Immature natural killer cell (primary cell): ENCODE results near the gene OXCT1. TPM values are rescaled to one million over a fixed set of nuclear protein-coding genes. Genes with fewer than 3 reads are reported as not detected.
"Not testable (repeated sequence)": the region's sequence is repeated elsewhere in the genome, so short reads cannot be mapped to it uniquely, and the experiment has no call there.

Experiments
- DNase-seq, 3 donors: peaks; one replicate each; pipeline ENCODE4 v3.0.0; 2022; ENCODE audit warnings: mixed read lengths in 1 of 3
- H3K27ac Mint-ChIP-seq, 6 donors: one replicate each; pipeline ENCODE4 v1.8.0; 2020; ENCODE audit warnings: mixed read lengths in 6 of 6, mild to moderate bottlenecking in 5 of 6, inconsistent platforms in 4 of 6, moderate library complexity in 3 of 6
- H3K27me3 Mint-ChIP-seq, 3 donors: one replicate each; pipeline ENCODE4 v1.8.0; 2020 to 2021; ENCODE audit warnings: low read depth in 3 of 3, mild to moderate bottlenecking in 3 of 3, mixed read lengths in 3 of 3, moderate library complexity in 3 of 3, inconsistent platforms in 1 of 3
- H3K36me3 Mint-ChIP-seq, 3 donors: one replicate each; pipeline ENCODE4 v1.8.0; 2020; ENCODE audit warnings: mixed read lengths in 3 of 3, inconsistent platforms in 2 of 3, mild to moderate bottlenecking in 2 of 3
- H3K4me1 Mint-ChIP-seq, 2 donors: one replicate each; pipeline ENCODE4 v1.8.0; 2020; ENCODE audit warnings: inconsistent platforms in 2 of 2, mild to moderate bottlenecking in 2 of 2, mixed read lengths in 2 of 2, moderate library complexity in 1 of 2
- H3K4me3 Mint-ChIP-seq, 5 donors: one replicate each; pipeline ENCODE4 v1.8.0; 2020; ENCODE audit warnings: mild to moderate bottlenecking in 5 of 5, mixed read lengths in 5 of 5, inconsistent platforms in 3 of 5, moderate library complexity in 3 of 5
- H3K9me3 Mint-ChIP-seq, 6 donors: one replicate each; pipeline ENCODE4 v1.8.0; 2020; ENCODE audit warnings: mild to moderate bottlenecking in 6 of 6, mixed read lengths in 6 of 6, inconsistent platforms in 4 of 6, moderate library complexity in 3 of 6
- polyA plus RNA-seq, 3 donors: library from polyadenylated mRNA; unstranded; fragments of 300-500 nt; fragmentation: Illumina TruSeq; gene quantifications; one replicate each; pipeline ENCODE4 v1.2.3, GENCODE V29; 2021

OXCT1 gene
- polyA plus RNA-seq, 3 donors from 2014 or later: 16.6 to 25.3 (median 17.5) TPM

DNA sequence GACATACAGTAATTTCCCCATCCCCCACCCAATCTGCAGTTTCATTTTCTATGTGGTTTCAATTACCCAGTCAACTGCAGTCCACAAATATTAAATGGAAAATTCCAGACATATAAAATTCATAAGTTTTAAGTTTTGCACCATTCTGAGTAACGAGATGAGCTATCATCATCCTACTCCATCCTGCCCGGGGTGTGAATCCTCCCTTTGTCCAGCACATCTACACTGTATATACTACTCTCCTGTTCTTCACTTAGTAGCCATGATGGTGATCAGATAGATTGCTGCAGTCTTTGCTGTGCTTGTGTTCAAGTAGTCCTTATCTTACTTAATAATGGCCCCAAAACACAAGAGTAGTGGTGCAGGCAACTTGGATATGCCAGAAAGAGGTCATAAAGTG lies 11.3 kb downstream of the OXCT1 start:
- H3K36me3 Mint-ChIP-seq: peaks cover 0 to 14% (median 7%) of the 10 kb centered on the region in 3 donors
- H3K27ac Mint-ChIP-seq: peak overlapping the region in 5 of 6 donors; percentile 0 to 45 (median 19)
- H3K9me3 Mint-ChIP-seq: no peaks in the 10 kb centered on the region
- H3K4me3 Mint-ChIP-seq: no peak overlapping the region
- DNase-seq: no peak
- H3K27me3 Mint-ChIP-seq: peaks cover 0 to 2% (median 0%) of the 10 kb centered on the region in 3 donors
- peaks cover 2 to 5% of the 10 kb centered on the region in 2 donors for H3K4me1 Mint-ChIP-seq

DNA sequence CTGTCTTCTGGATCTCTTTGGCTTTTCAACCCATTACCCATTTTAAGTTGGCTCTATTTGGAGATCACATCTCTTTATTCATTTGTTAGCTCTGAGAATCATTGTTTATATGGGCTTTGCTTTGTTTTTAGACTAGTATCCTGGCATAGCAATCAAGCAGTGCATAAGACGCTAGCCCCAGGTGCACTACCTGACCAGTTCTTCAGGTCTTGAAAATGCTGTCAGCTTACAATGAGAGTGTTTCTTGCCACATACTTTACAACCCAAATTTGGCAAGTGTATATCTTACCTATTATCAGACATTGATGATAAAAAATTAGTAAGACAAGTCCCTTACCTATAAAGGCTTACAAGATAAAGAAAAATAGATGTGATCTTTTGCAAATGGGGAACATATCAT lies 12.2 kb downstream of the OXCT1 start:
- DNase-seq: no peak
- Mint-ChIP-seq H3K36me3 (peaks cover 0 to 20% (median 8%) of the 10 kb centered on the region in 3 donors), H3K9me3 (no peaks in the 10 kb centered on the region), H3K4me1 (peaks cover 2 to 5% of the 10 kb centered on the region in 2 donors), H3K27ac (peak overlapping the region in 3 of 6 donors; percentile 18 to 46 (median 20)), H3K4me3 (no peak overlapping the region), H3K27me3 (peaks cover 0 to 3% (median 0%) of the 10 kb centered on the region in 3 donors)

DNA sequence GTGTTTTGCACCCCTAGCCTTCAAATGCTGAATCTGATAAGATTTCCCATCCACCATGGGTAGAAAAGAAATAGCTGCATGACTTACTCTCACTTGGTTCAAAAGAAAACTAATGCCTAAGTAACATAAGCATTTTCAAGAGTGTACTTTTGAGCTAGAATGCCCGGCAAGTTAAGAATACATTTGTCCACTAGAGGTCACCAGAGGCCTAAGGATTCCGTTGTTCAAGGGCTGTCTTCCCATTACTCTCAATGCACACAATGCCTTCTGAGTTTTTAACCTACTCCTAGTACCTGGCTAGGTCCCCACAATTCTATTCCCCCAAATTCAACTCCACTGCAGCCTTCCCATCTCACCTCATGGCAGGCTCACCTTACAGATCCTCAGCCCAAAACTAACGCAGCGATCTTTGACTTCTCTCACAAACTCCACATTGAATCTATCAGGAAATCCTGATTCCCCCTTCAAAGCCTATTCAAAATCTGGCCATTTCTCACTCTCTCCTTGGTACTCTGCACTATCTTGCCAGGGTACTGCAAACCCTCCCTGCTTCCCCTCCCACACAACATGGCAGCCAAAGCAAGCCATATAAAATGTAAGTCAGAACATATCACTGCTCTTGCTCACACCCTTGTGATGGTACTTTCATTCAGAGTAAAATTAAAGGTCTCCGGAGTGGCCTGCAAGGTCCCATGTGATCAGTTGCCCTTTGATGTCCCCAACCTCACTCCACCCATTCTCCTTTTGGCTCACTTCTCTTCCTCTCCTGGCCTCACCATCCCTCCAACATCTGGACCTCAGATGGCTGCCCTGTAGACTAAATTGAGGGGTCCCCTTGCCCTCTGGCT lies 13.4 kb downstream of the OXCT1 start:
- Mint-ChIP-seq H3K27me3 (peaks cover 0 to 3% (median 0%) of the 10 kb centered on the region in 3 donors), H3K4me1 (peaks cover 2 to 5% of the 10 kb centered on the region in 2 donors), H3K36me3 (peaks cover under 1 to 27% (median 8%) of the 10 kb centered on the region in 3 donors), H3K4me3 (no peak overlapping the region), H3K27ac (no peak overlapping the region), H3K9me3 (no peaks in the 10 kb centered on the region)
- DNase-seq: peak; percentile 56 to 67 (median 62)

DNA sequence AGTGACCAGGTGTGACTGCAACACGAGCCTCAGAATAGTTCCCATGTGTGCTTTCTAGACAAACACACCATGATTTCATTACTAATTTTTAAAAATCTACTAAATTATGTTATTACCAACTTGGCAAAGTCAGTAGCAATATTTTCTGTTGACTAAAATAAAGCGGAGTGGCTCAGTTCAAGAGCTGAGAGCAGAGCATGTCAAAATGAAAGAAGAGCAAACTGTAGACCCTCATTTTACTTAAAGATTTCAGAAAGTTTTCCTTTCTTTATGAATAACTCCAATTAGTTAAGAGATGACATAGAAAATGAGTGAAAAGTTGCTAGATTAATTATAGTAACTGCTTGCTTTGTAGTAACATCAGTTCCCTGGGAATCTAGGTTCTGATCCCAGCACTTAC lies 17.9 kb downstream of the OXCT1 start:
- H3K27me3 Mint-ChIP-seq: peaks cover 0 to 3% (median 2%) of the 10 kb centered on the region in 3 donors
- peaks cover 20 to 45% (median 29%) of the 10 kb centered on the region in 3 donors for H3K36me3 Mint-ChIP-seq
- H3K4me3 Mint-ChIP-seq: no peak overlapping the region
- DNase-seq: no peak
- no peaks in the 10 kb centered on the region for H3K4me1 Mint-ChIP-seq
- H3K9me3 Mint-ChIP-seq: no peaks in the 10 kb centered on the region
- no peak overlapping the region for H3K27ac Mint-ChIP-seq

- peak overlapping the region in 1 of 6 donors; percentile 2 for H3K27ac Mint-ChIP-seq
- H3K4me3 Mint-ChIP-seq: no peak overlapping the region
- peaks cover 0 to 3% (median 2%) of the 10 kb centered on the region in 3 donors for H3K27me3 Mint-ChIP-seq
- H3K36me3 Mint-ChIP-seq: peaks cover 20 to 49% (median 29%) of the 10 kb centered on the region in 3 donors
- DNase-seq: no peak
- no peaks in the 10 kb centered on the region for H3K9me3 Mint-ChIP-seq
- no peaks in the 10 kb centered on the region for H3K4me1 Mint-ChIP-seq
These were observed 19.1 kb downstream of the OXCT1 start for GRCh38 chr5:41851116-41851515.

DNA sequence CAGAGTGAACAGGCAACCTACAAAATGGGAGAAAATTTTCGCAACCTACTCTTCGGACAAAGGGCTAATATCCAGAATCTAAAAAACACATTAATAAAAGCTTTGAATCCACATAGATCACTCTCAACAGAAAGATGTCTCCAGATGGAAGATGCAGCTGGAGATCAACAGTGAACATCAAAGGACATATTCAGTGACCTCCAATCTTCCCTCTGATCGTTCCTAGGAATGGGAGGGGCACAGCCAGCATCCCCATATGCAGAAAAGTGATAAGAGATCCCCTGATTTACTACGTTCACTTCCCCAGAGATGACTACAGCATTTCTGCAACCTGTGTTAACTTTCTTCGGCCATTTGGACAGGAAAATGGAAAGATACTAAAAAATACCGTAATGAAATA lies 21.2 kb downstream of the OXCT1 start:
- no peak for DNase-seq
- Mint-ChIP-seq H3K36me3 (peaks cover 20 to 47% (median 27%) of the 10 kb centered on the region in 3 donors), H3K27me3 (peaks cover 0 to 3% (median 2%) of the 10 kb centered on the region in 3 donors), H3K9me3 (no peaks in the 10 kb centered on the region), H3K4me1 (no peaks in the 10 kb centered on the region), H3K4me3 (no peak overlapping the region), H3K27ac (no peak overlapping the region)

DNA sequence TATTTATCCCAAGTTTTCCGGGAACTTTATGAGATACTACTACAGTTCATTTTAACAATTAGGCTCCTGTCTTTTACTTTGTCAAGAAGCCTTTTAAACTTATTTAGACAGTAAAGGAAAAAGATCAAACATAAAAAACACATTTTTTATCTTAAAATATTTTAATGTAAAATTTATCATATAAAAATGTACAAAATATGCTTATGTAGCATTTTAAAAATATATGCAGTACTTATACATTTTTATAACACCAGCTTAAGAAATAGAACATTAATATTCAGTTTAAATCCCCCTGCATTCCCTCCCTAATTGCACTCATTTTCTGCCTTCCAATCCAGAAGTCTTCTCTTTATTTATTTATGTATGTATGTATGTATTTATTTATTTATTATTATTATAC lies 24.5 kb downstream of the OXCT1 start:
- H3K36me3 Mint-ChIP-seq: peaks cover 15 to 22% (median 16%) of the 10 kb centered on the region in 3 donors

DNA sequence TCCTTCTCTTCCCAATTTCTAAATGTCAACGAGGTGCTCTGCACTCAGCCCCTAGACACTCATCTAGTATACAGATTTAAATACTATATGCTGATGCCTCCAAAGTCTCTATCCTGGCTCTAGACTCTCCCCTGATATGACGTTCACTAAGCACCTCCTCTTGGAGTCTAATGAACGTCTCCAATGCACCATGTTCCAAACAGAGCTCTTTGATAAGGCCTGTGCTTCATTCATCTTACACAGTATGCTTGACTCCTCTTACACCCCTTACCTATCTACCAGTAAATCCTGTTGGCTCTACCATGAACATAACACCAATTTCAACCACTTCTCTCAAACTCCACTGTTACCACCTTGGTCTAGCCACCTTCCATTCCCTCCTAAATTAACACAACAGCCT lies 25.7 kb downstream of the OXCT1 start:
- no peaks in the 10 kb centered on the region for H3K9me3 Mint-ChIP-seq
- no peak for DNase-seq
- no peaks in the 10 kb centered on the region for H3K27me3 Mint-ChIP-seq
- H3K27ac Mint-ChIP-seq: no peak overlapping the region
- H3K4me3 Mint-ChIP-seq: no peak overlapping the region
- peaks cover 7 to 19% (median 7%) of the 10 kb centered on the region in 3 donors for H3K36me3 Mint-ChIP-seq
- no peaks in the 10 kb centered on the region for H3K4me1 Mint-ChIP-seq

More for the DNA sequence above, 24.5 kb downstream of the OXCT1 start:
- H3K9me3 Mint-ChIP-seq, H3K27ac Mint-ChIP-seq, DNase-seq, H3K4me3 Mint-ChIP-seq, H3K4me1 Mint-ChIP-seq, H3K27me3 Mint-ChIP-seq: not testable (repeated sequence)

DNA sequence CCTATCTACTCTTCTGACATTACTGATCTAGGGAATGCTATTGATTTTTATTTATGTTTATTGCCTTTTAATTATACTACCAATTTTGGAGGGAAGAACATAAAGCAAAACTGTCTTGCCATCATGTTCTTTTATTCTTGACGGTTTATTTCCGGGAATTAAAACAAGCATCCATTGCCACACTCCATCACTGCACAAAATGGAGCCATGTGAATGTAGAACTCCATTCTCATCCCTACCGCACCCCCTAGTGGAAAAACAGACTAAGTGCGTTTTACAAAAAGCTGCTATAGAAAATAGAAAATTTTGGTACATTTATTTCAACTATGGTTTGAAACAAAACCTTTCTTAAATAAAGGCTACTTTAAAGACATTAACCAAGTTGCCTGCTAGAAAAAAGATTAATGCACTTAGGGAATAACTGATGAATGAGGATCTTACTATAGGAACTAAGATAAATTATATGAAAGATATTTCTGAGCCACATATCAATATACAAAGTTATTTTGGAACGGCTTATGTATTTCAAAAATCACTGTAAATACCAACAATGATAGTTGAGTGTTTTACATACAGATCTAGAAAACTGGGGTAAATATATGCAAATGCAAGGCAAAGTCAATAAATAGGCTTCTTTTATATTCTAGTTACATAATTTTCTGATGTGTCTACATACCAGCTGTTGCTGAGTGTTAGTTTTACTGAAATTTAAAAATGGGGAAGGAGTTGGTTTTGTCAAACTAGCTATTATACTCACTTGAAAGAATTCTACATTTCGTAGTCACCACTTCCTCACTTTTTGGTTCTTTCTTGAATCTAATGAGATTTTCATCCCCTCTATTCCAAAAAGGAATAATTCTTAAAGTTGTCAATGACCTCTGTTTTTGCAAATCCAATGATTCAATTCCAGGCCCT lies 26.5 kb downstream of the OXCT1 start:
- Mint-ChIP-seq H3K4me1 (no peaks in the 10 kb centered on the region), H3K27me3 (no peaks in the 10 kb centered on the region), H3K4me3 (no peak overlapping the region), H3K9me3 (no peaks in the 10 kb centered on the region), H3K36me3 (peaks cover 0 to 11% (median 0%) of the 10 kb centered on the region in 3 donors), H3K27ac (no peak overlapping the region)
- DNase-seq: peak; percentile 17 to 41 (median 27)

GRCh38 chr5:41842777-41843176 lies 27.4 kb downstream of the OXCT1 start:
- Mint-ChIP-seq H3K36me3 (peaks cover 0 to 16% (median 0%) of the 10 kb centered on the region in 3 donors), H3K27ac (no peak overlapping the region), H3K9me3 (no peaks in the 10 kb centered on the region), H3K4me3 (no peak overlapping the region), H3K4me1 (no peaks in the 10 kb centered on the region), H3K27me3 (no peaks in the 10 kb centered on the region)
- DNase-seq: no peak

DNA sequence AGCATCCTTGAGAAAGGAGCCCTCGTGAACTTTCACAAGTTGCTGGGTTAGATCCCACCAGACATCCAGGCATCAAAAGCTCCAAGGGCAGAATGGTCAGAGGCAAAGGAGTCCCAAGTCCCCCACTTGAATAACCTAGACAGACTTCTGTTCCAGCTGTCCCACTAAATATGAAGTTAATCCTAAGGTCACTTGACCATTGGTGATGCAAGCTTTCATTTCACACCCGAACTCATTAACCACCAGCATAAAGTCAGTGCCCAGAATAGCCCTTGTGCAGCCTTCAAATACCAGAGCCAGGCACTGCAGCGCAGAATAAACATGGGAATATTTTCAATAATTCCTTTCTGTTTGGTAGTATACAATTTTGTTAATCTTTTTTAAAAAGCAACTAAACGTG lies 28.9 kb downstream of the OXCT1 start:
- H3K36me3 Mint-ChIP-seq: peaks cover 0 to 13% (median 0%) of the 10 kb centered on the region in 3 donors
- H3K27me3 Mint-ChIP-seq: no peaks in the 10 kb centered on the region
- H3K9me3 Mint-ChIP-seq: no peaks in the 10 kb centered on the region
- H3K4me1 Mint-ChIP-seq: no peaks in the 10 kb centered on the region
- no peak overlapping the region for H3K27ac Mint-ChIP-seq
- DNase-seq: no peak
- H3K4me3 Mint-ChIP-seq: no peak overlapping the region

GRCh38 chr5:41840251-41840650 lies 30.0 kb downstream of the OXCT1 start:
- H3K27me3 Mint-ChIP-seq: no peaks in the 10 kb centered on the region
- peaks cover 0 to 13% (median 0%) of the 10 kb centered on the region in 3 donors for H3K36me3 Mint-ChIP-seq
- DNase-seq: no peak
- H3K4me3 Mint-ChIP-seq: no peak overlapping the region
- no peaks in the 10 kb centered on the region for H3K4me1 Mint-ChIP-seq
- H3K9me3 Mint-ChIP-seq: no peaks in the 10 kb centered on the region
- H3K27ac Mint-ChIP-seq: no peak overlapping the region

DNA sequence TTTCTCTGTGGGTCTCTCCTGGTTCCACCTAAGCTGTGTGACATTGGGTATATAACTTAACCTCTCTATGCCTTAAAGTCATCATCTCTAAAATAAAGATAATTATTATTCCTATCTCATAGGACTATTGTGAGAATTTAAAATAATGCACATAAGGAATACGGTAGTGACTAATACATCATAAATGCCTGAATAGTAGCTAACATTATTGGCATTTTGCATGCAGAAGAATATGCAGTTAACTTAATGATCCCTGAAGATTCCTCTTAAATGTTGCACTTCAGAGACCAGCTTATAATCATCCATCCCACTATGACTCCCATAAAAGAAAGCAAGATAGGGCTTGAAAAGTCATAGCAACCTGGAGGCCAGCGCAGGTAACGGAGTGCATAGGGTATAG lies 32.4 kb downstream of the OXCT1 start:
- no peak for DNase-seq
- H3K4me3 Mint-ChIP-seq: no peak overlapping the region
- no peaks in the 10 kb centered on the region for H3K9me3 Mint-ChIP-seq
- H3K27ac Mint-ChIP-seq: no peak overlapping the region
- H3K4me1 Mint-ChIP-seq: no peaks in the 10 kb centered on the region
- H3K27me3 Mint-ChIP-seq: no peaks in the 10 kb centered on the region
- peaks cover 8 to 27% (median 17%) of the 10 kb centered on the region in 3 donors for H3K36me3 Mint-ChIP-seq

DNA sequence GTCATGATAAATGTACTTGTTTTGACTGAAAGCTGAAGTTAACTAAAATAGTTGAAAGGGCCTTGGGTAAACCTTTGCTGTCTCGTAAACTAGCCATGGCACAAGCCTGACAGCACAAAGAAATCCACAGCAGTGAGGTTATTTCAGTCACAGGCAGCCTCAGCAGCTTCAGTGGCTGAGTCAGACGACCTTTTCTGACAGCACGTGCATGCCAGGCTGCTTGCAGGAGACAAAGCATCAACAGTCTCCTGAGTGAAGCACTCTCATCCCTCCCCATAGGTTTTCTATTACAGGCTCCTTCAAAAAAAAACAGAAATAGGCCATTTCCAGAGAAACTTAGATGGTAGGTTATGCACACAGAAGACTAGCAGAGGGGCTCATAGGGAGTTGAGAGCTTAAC lies 34.6 kb downstream of the OXCT1 start:
- DNase-seq: no peak
- Mint-ChIP-seq H3K4me1 (peaks cover 0 to 3% of the 10 kb centered on the region in 2 donors), H3K4me3 (no peak overlapping the region), H3K27me3 (no peaks in the 10 kb centered on the region), H3K9me3 (no peaks in the 10 kb centered on the region), H3K27ac (no peak overlapping the region), H3K36me3 (peaks cover 22 to 48% (median 29%) of the 10 kb centered on the region in 3 donors)
